Adrenal gland (tissue), 5 donors: Measurements from ENCODE around the gene FMO1.
"Not testable (repeated sequence)": the region's sequence is repeated elsewhere in the genome, so short reads cannot be mapped to it uniquely, and the experiment has no call there.

ENCODE experiments used
- POLR2A ChIP-seq, 2 donors: fragments of 450-650 bp; IDR thresholded peaks; one replicate each; pipeline ENCODE4 v1.6.1; 2017; ENCODE audit warnings: antibody characterized with exemption in 2 of 2, mild to moderate bottlenecking in 2 of 2, moderate library complexity in 1 of 2
- TF ChIP-seq, protein P1 (sequence below), 6 experiments: fragments of 450-650 bp in 4 of 6; fragments of 200-600 bp in 2 of 6; sonication (generic) in 1 of 6; IDR thresholded peaks; 1 replicate in 5 of 6; 2 replicates in 1 of 6; pipeline versions ENCODE4 v1.5.1 to v1.8.0; 2016 to 2021; ENCODE audit warnings: antibody characterized with exemption in 6 of 6, mild to moderate bottlenecking in 2 of 6, moderate library complexity in 1 of 6
- donor health status: DM: no; HTN: no; CAD: no.

DNA sequence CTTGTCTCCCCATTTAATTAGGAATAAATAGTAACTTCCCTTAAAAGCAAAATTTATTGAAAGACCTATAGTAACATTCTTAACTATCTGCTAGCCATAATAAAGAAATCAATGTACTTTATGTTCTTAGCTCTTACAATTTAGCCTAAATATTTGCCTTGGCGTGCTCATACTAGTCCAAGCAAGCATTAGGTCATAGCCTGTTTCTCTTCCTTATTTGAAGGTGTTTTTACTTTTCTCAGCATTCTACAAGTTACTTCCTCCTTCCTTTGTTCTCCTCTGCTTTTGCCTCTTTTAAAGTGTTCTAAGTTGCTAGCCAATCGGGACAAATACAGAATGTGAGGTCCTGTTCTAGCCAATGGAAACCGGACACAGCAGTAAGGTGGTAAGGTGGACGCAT lies 24.0 kb upstream of the FMO1 start:
- TF ChIP-seq, protein P1, sequence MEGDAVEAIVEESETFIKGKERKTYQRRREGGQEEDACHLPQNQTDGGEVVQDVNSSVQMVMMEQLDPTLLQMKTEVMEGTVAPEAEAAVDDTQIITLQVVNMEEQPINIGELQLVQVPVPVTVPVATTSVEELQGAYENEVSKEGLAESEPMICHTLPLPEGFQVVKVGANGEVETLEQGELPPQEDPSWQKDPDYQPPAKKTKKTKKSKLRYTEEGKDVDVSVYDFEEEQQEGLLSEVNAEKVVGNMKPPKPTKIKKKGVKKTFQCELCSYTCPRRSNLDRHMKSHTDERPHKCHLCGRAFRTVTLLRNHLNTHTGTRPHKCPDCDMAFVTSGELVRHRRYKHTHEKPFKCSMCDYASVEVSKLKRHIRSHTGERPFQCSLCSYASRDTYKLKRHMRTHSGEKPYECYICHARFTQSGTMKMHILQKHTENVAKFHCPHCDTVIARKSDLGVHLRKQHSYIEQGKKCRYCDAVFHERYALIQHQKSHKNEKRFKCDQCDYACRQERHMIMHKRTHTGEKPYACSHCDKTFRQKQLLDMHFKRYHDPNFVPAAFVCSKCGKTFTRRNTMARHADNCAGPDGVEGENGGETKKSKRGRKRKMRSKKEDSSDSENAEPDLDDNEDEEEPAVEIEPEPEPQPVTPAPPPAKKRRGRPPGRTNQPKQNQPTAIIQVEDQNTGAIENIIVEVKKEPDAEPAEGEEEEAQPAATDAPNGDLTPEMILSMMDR (IDR thresholded peaks at IDR 0.05) = not testable (repeated sequence)
- TF ChIP-seq POLR2A (IDR thresholded peaks at IDR 0.05) = not testable (repeated sequence)
